ENCODE measurements around the gene TRAPPC5. TPM values are rescaled to one million over a fixed set of nuclear protein-coding genes. Genes with fewer than 3 reads are reported as not detected.

TRAPPC5 gene
- total RNA-seq: 74.0 and 75.9 TPM in 2 replicates

DNA sequence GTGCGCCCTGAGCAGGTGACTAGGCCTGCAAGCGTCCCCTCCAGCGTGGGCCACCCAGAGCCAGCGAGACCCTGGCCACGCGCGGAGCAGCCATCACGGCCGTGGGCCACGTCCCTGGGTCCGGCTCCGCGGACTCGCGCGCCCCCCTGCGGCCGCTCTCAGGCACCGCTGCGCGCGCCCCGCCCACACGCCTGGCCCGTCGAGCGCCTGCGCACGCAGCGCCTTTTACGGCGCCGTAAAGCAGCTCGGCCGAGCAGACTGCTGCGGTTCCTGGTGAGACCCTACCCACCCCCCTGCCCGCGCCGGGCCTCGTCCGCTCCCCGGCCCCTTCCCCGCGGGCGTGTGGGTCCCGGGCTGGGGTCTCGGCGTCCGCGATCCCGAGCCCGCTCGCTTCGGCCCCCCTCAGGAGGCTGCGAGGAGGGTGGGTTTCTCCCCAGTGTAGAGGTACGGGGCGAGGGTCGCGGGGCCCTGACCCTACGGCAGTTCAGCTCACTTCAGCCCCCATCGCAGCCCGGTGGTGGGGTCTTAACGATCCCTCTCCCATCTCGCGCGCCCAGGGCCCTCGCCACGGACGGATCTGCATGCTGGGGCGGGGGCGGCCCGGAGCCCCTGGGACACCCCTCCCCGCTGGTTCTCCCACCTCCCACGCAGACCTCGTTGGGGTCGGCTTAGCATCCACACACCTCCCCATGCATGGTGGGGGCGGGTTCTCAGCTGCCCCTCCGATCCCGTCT, at the start of gene TRAPPC5:
Gene TRAPPC5 (plus strand): TSS at position 228 of the 734 bp plus-strand sequence. CDS start 1,421 bp downstream, outside the sequence.

DNA sequence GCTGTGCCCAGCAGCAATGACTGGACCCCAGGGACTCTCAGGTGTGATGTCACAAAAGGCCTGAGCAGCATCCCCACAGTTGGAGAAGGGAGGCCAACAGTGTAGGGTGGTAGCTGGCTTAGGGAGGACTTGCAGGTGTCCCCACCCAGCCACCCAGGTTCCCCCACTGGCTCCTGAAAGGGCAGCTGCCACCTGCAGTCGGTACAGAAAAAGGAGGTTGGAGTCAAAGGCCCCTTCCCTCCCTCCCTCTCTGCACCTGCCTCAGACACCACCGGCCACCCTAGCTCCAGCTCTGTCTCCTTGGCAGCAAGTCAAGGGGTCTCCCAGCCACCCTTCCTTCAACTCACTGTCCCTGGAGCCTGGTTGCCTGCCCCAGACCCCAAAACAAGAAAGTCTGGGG, 46.9 kb upstream of the TRAPPC5 start, which contains the start of gene PCP2:
Gene PCP2 (minus strand): TSS at position 22 of the 400 bp plus-strand sequence. CDS start 262 bp downstream, outside the sequence.

GRCh38 chr19:7636691-7637373, 43.8 kb upstream of the TRAPPC5 start, which contains the start of gene STXBP2:
TSS of gene STXBP2 (plus strand) at chr19:7637110. CDS start at chr19:7637150, 40 bp downstream.

GRCh38 chr19:7668842-7669241, 11.8 kb upstream of the TRAPPC5 start, which contains the start of gene RETN:
TSS of gene RETN (plus strand) at chr19:7669049. CDS start at chr19:7669327, 278 bp downstream.

DNA sequence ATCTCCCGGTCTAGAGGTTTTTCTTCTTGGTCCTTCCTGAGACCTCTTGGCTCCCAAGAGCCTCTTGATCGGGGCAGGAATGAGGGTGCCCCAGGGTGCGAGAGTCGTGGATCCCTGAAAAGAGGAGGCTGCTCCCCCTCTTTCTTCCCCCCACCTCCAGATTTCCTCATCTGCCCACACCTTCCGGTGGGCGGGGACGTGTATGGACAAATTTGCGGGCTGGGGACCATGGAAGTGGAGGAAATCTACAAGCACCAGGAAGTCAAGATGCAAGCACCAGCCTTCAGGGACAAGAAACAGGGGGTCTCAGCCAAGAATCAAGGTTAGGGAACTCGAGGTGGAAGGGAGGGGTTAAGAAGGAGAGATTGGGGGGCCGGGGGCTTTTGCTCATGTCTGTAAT, 3.8 kb upstream of the TRAPPC5 start, which contains the start of gene MCEMP1:
Gene MCEMP1 (plus strand): TSS at position 237 of the 400 bp plus-strand sequence. CDS start 31 bp downstream, at position 268.

DNA sequence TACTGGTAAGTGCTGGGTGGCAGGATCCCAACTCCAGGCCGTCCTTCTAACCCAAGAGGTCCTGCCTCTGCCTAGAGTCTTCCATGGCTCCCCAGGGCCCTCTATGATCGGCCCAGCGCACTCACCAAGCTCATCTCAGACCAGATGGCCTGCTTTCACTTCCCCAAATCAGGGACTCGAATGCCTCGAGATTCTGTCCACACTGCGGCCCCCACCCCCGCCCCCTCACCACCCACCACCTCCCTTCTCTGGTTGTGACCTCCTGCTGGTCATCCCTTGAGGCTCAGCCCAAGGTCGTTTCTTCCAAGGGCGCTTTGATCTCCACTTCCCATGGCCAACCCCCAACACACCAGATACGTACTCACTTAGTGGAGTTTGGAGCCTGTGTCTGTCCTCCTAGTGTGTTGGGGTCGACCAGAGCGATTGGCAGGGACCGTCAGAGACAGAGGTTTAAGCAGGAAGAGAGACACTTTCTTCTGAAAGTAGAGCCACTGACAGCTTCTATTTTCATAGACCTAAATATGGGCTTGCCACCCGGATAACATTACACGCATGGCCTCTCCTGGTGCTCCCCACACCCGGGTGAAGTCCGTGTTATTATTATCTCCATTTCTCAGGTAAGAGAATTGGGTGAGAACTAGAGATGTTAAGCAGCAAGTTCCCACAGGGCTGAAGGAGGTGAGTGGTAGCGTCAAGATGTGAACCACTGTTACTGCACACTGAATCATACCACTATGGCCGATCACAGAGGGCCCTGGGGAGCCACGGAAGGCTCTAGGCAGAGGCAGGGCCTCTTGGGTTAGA, 21.2 kb downstream of the TRAPPC5 start, which contains the start of gene FCER2:
Gene FCER2 (minus strand): TSS at position 478 of the 804 bp plus-strand sequence. CDS start 2,371 bp downstream, outside the sequence.

GRCh38 chr19:7732045-7732444, 51.4 kb downstream of the TRAPPC5 start, which contains the start of gene CLEC4G:
TSS of gene CLEC4G (minus strand) at chr19:7732110. CDS start at chr19:7732102, 8 bp downstream.

Other genes starting within 250 kb of the TRAPPC5 start
- gene PEX11G, start 191.8 kb upstream of the TRAPPC5 start, total RNA-seq: 2.4 and 2.6 TPM in 2 replicates
- 9.8 and 17.8 TPM in 2 replicates for gene ZNF358, start 164.7 kb upstream of the TRAPPC5 start, total RNA-seq
- gene MCOLN1, start 158.2 kb upstream of the TRAPPC5 start, total RNA-seq: 1.9 and 5.3 TPM in 2 replicates
- 63.5 and 87.2 TPM in 2 replicates for gene PNPLA6, start 145.1 kb upstream of the TRAPPC5 start, total RNA-seq
- gene CAMSAP3, start 85.0 kb upstream of the TRAPPC5 start, total RNA-seq: 3.8 and 12.3 TPM in 2 replicates
- 22.4 and 31.8 TPM in 2 replicates for gene XAB2, start 51.3 kb upstream of the TRAPPC5 start, total RNA-seq
- gene PET100, start 51.0 kb upstream of the TRAPPC5 start, total RNA-seq: 6.0 and 8.0 TPM in 2 replicates
- gene PCP2, start 47.1 kb upstream of the TRAPPC5 start, total RNA-seq: not detected in 2 replicates
- 47.5 and 57.6 TPM in 2 replicates for gene STXBP2, start 43.7 kb upstream of the TRAPPC5 start, total RNA-seq
- gene RETN, start 11.8 kb upstream of the TRAPPC5 start, total RNA-seq: not detected in 2 replicates
- not detected in 2 replicates for gene MCEMP1, start 3.7 kb upstream of the TRAPPC5 start, total RNA-seq
- not detected in 2 replicates for gene FCER2, start 21.3 kb downstream of the TRAPPC5 start, total RNA-seq
- gene CLEC4G, start 51.3 kb downstream of the TRAPPC5 start, total RNA-seq: not detected in 2 replicates
- not detected in 2 replicates for gene CD209, start 66.7 kb downstream of the TRAPPC5 start, total RNA-seq
- not detected in 2 replicates for gene CLEC4M, start 82.4 kb downstream of the TRAPPC5 start, total RNA-seq
- gene EVI5L, start 149.4 kb downstream of the TRAPPC5 start, total RNA-seq: 12.0 and 12.1 TPM in 2 replicates
- gene PRR36, start 193.6 kb downstream of the TRAPPC5 start, total RNA-seq: under 0.01 TPM in 1 of 2 replicates, not detected in the other
- gene LRRC8E, start 207.7 kb downstream of the TRAPPC5 start, total RNA-seq: 8.3 and 19.0 TPM in 2 replicates
- gene MAP2K7, start 223.0 kb downstream of the TRAPPC5 start, total RNA-seq: 11.3 and 11.5 TPM in 2 replicates
- 4.3 and 5.5 TPM in 2 replicates for gene TGFBR3L, start 234.0 kb downstream of the TRAPPC5 start, total RNA-seq
- 10.1 and 20.7 TPM in 2 replicates for gene SNAPC2, start 239.5 kb downstream of the TRAPPC5 start, total RNA-seq
- gene CTXN1, start 245.3 kb downstream of the TRAPPC5 start, total RNA-seq: 8.2 TPM in 1 of 2 replicates, not detected in the other

Data from tracheal epithelial cell (primary cell).